BLaER1 treated with 17β-estradiol and CSF1 and Interleukin-3, amounts not matched to agents 10 nM and 100 nM (cell line): ENCODE measurements around the gene COX18.

ENCODE experiments used
- H3K27ac ChIP-seq, 11 experiments: shearing (Covaris generic); formaldehyde crosslinking; 2 replicates each; pipeline ENCODE4 v1.8.1; 2022
- H3K27me3 ChIP-seq, 11 experiments: shearing (Covaris generic); formaldehyde crosslinking; 2 replicates each; pipeline ENCODE4 v1.8.1; 2022
- H3K36me3 ChIP-seq, 11 experiments: shearing (Covaris generic); formaldehyde crosslinking; 2 replicates each; pipeline ENCODE4 v1.8.1; 2022
- H3K4me1 ChIP-seq, 10 experiments: shearing (Covaris generic); formaldehyde crosslinking; 2 replicates each; pipeline ENCODE4 v1.8.1; 2022
- H3K4me2 ChIP-seq, 11 experiments: shearing (Covaris generic); formaldehyde crosslinking; 2 replicates each; pipeline ENCODE4 v1.8.1; 2022
- H3K4me3 ChIP-seq, 10 experiments: shearing (Covaris generic); formaldehyde crosslinking; 2 replicates each; pipeline ENCODE4 v1.8.1; 2022
- H3K9ac ChIP-seq, 11 experiments: shearing (Covaris generic); formaldehyde crosslinking; 2 replicates each; pipeline ENCODE4 v1.8.1; 2022
- H3K9me3 ChIP-seq, 11 experiments: shearing (Covaris generic); formaldehyde crosslinking; replicated peaks in 1 of 11; 2 replicates each; pipeline ENCODE4 v1.8.1; 2022
- H4K20me1 ChIP-seq, 11 experiments: shearing (Covaris generic); formaldehyde crosslinking; 2 replicates each; pipeline ENCODE4 v1.8.1; 2022
- Cebpa-rat ChIP-seq, 11 experiments: shearing (Covaris generic); IDR thresholded peaks; 2 replicates each; pipeline ENCODE4 v1.8.1; 2022

The COX18 gene

DNA sequence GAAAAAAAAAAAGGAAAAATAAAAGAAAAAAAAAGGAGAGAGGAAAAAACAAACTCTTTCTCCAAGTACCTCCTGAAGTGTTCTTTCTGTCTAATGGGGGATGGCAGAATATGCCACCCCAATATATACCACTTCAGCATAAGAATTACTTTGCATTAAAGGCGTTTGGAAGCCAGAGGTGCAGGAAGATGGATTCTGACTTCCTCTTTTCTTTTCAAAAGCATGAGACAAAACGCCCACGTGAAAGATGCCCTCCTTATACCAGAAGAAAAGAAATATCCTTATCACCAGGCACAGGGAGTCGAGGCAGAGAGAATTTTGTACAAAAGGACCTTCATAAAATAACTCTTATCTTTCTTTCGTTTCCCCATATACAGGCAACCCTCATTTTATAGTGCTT, 40.9 kb downstream of the COX18 start:
- Histone ChIP-seq H3K4me3 (no peak overlapping the region), H3K4me1 (no peaks in the 10 kb centered on the region)
- no peak for TF ChIP-seq Cebpa-rat (IDR thresholded peaks at IDR 0.05)

DNA sequence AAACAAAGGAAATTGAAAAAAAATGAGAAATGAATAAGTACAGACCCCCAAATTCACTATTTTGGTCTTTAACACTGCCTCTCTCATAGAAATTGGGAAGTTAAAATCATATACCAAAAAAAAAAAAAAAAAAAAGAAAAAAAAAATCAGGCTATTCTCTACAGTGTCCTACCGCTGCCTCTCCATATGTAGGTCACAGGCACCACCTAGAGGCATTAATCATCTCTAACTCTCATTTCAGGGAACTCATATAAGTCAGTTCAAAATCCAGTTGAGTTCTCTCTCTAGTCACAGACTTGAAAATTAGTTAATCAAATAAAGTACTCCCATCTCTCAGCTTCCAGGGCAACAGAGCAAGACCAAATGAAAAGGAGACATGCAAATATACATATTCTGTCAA, 47.9 kb downstream of the COX18 start:
- H3K9ac ChIP-seq = no peak overlapping the region
- H3K36me3 ChIP-seq = no peaks in the 10 kb centered on the region
- H4K20me1 ChIP-seq = no peaks in the 10 kb centered on the region
- H3K9me3 ChIP-seq = no peaks in the 10 kb centered on the region
- no peak for TF ChIP-seq Cebpa-rat (IDR thresholded peaks at IDR 0.05)
- H3K4me2 ChIP-seq = no peak overlapping the region
- no peak overlapping the region for H3K4me3 ChIP-seq
- no peaks in the 10 kb centered on the region for H3K27me3 ChIP-seq
- no peak overlapping the region for H3K27ac ChIP-seq
- no peaks in the 10 kb centered on the region for H3K4me1 ChIP-seq

More for the DNA sequence above, 40.9 kb downstream of the COX18 start:
- peaks cover 0 to 13% (median 10%) of the 10 kb centered on the region in 11 experiments; a peak in 15 of 22 replicates for H3K9me3 ChIP-seq
- H3K36me3 ChIP-seq = no peaks in the 10 kb centered on the region
- H3K27ac ChIP-seq = no peak overlapping the region
- no peaks in the 10 kb centered on the region for H3K27me3 ChIP-seq
- no peaks in the 10 kb centered on the region for H4K20me1 ChIP-seq
- H3K9ac ChIP-seq = no peak overlapping the region
- no peak overlapping the region for H3K4me2 ChIP-seq

DNA sequence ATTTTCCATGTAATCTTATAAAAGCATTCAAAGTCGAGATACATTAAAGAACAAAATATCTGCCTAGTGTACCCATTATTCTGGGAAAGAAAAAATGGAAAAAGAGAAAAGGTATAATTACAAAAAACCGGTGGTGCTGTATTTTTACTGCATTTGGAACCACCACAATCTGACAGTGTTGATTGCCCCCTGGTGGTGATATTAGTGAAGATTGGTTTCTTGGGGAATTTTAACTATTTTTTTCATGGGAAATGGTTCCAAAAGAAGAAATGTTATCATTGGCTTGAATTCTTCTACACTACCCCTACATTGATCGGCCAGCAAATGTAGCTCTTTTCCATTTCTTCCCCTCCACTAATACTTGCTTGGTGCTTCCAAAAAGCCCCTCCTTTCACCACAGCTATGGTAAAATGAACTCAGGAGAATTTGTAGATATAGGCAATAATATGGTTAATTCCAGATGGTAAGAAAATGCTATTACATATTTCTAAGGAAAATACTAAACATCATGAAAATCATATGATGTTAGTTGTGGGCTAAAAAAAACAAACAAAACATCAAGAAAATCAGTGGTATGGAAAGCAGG, 50.0 kb downstream of the COX18 start:
- Histone ChIP-seq H3K27me3 (no peaks in the 10 kb centered on the region), H3K36me3 (no peaks in the 10 kb centered on the region), H4K20me1 (no peaks in the 10 kb centered on the region), H3K9ac (no peak overlapping the region), H3K4me3 (no peak overlapping the region), H3K4me2 (no peak overlapping the region), H3K4me1 (no peaks in the 10 kb centered on the region), H3K27ac (no peak overlapping the region), H3K9me3 (no peaks in the 10 kb centered on the region)
- TF ChIP-seq Cebpa-rat (IDR thresholded peaks at IDR 0.05) = no peak

DNA sequence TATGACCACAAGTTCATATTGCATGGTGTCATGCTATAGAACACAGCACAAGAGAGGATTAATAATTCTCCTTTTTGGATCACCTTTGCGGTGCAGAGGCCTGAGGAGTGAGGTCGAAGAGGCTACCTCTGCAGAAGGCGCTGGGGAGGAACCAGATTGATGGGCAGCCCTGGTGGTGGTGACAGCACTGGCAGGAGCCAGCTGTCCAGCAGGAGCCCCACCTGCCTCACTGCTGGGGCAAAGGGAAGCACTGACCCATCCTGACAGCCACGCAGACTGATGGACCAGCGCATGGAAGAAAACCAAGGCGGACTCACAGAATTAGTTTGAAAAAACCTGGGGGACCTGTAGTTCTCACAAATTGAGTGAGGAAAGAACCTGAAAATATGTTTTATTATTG, 50.9 kb downstream of the COX18 start:
- Histone ChIP-seq H3K9me3 (no peaks in the 10 kb centered on the region), H3K36me3 (no peaks in the 10 kb centered on the region), H4K20me1 (no peaks in the 10 kb centered on the region), H3K27me3 (no peaks in the 10 kb centered on the region), H3K9ac (no peak overlapping the region), H3K4me3 (no peak overlapping the region), H3K4me2 (no peak overlapping the region), H3K27ac (no peak overlapping the region), H3K4me1 (no peaks in the 10 kb centered on the region)
- TF ChIP-seq Cebpa-rat (IDR thresholded peaks at IDR 0.05) = no peak

DNA sequence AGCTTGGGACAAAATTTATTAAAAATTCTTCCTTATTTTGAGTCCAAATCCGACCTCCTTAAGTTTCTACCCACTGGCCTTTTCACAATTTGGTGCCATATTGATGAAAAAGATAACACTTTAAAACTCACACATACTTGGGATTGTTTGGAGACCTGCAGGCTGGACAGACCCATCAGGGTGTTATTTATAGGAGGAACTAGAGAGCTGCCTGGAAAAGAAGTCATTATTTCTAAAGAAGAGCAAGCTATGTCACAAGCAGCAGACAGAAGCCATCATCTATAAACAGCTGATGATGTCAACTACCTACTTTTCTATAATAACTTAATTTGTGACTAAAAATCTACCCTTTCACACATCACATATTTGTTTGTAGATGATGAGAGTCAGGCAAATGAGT, 56.2 kb downstream of the COX18 start:
- no peak overlapping the region for H3K9ac ChIP-seq
- no peak overlapping the region for H3K4me2 ChIP-seq
- no peak overlapping the region for H3K27ac ChIP-seq
- H3K9me3 ChIP-seq = peaks cover 27 to 31% (median 29%) of the 10 kb centered on the region in 11 experiments
- no peaks in the 10 kb centered on the region for H3K36me3 ChIP-seq
- H3K4me1 ChIP-seq = no peaks in the 10 kb centered on the region
- no peaks in the 10 kb centered on the region for H3K27me3 ChIP-seq
- H4K20me1 ChIP-seq = no peaks in the 10 kb centered on the region
- TF ChIP-seq Cebpa-rat (IDR thresholded peaks at IDR 0.05) = no peak
- H3K4me3 ChIP-seq = no peak overlapping the region

DNA sequence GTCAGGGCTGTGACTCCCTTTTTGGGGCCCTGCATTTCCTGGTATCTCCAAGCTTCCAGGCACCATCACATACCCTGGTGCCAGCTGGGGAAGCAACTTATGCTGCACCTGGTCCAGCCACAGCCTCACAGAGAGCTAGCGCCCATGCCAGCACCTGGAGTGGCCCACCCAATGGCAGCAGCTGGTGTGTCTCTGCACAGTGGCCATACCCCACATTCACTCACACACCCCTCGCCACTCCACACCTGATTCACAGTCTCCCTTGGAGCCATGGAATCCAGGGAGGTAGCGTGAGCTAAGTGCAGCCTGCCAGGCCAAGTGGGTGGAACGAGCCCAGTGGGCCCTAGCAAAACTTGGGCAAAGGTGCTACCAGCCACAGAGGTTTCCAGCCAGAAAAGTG, 56.8 kb downstream of the COX18 start:
- no peak for TF ChIP-seq Cebpa-rat (IDR thresholded peaks at IDR 0.05)
- Histone ChIP-seq H3K9me3 (peaks cover 27 to 31% (median 29%) of the 10 kb centered on the region in 11 experiments), H3K27ac (no peak overlapping the region), H4K20me1 (no peaks in the 10 kb centered on the region), H3K27me3 (no peaks in the 10 kb centered on the region), H3K4me2 (no peak overlapping the region), H3K4me3 (no peak overlapping the region), H3K36me3 (no peaks in the 10 kb centered on the region), H3K9ac (no peak overlapping the region), H3K4me1 (no peaks in the 10 kb centered on the region)

DNA sequence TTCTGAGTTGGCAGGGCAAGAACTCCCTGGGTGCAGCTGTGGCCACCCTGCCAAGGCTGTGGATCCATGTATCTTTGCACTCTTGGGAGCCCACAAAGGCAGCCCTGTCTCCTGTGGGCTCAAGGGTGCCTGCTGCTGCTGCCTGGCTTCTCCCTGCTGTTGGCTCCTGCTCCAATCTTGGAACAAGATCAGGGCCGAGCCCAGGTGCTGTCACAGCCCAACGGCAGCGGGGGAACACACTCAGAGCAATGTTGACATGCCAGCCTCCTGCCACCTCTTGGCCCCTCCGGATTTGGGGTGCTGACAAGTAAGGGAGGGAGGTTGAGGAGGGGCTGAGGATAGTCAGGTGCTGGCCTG, 57.9 kb downstream of the COX18 start:
- TF ChIP-seq Cebpa-rat (IDR thresholded peaks at IDR 0.05) = no peak
- Histone ChIP-seq H3K4me1 (no peaks in the 10 kb centered on the region), H3K27me3 (no peaks in the 10 kb centered on the region), H3K27ac (no peak overlapping the region), H3K4me3 (peak overlapping the region in 1 of 10 experiments; percentile 4; a peak in 1 of 20 replicates), H3K36me3 (no peaks in the 10 kb centered on the region), H4K20me1 (no peaks in the 10 kb centered on the region), H3K9ac (no peak overlapping the region), H3K9me3 (peaks cover 27 to 31% (median 29%) of the 10 kb centered on the region in 11 experiments), H3K4me2 (no peak overlapping the region)

DNA sequence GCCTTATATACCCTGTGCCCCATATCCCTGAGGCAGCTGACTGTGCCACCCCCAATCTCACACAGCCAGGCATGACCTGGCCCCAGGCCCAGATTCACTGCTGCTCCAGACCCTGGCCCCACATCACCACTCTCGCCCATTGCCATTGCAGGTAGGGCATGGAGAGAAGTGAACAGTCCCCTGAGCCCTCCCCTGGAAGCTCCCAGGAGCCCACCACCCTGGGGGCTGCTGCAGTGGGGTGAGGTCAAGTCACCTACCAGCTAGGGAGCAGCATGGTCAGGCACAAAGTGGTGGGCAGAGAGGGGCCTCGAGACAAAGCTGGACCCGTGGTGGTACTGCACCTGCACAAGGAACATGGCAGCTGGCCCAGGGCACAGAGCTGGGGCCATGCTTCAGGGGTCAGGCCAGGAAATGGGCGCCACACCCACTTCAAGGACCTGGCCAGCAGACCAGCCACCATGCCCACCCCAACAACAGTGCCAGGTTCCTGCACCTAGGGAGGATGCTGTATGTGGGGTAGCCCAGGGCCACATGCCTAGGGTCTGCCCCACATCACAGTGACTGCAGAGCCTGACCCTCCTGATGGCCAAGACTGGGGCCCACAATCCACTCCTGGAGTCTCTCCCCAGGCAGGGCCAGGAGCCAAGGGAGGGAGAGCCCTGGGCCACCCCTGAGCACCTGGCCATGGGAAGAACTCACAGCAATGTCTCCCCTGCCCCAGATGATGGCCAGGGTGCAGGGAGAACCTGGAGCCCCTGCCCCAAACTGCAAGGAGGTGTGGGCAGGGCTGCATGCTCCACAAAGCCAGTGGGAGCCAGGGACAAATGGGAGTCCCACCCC, 58.5 kb downstream of the COX18 start:
- Histone ChIP-seq H3K27me3 (no peaks in the 10 kb centered on the region), H3K4me2 (no peak overlapping the region), H3K4me3 (no peak overlapping the region), H3K36me3 (no peaks in the 10 kb centered on the region), H3K4me1 (no peaks in the 10 kb centered on the region), H4K20me1 (no peaks in the 10 kb centered on the region), H3K27ac (no peak overlapping the region), H3K9me3 (peaks cover 27 to 31% (median 29%) of the 10 kb centered on the region in 11 experiments), H3K9ac (no peak overlapping the region)
- no peak for TF ChIP-seq Cebpa-rat (IDR thresholded peaks at IDR 0.05)

DNA sequence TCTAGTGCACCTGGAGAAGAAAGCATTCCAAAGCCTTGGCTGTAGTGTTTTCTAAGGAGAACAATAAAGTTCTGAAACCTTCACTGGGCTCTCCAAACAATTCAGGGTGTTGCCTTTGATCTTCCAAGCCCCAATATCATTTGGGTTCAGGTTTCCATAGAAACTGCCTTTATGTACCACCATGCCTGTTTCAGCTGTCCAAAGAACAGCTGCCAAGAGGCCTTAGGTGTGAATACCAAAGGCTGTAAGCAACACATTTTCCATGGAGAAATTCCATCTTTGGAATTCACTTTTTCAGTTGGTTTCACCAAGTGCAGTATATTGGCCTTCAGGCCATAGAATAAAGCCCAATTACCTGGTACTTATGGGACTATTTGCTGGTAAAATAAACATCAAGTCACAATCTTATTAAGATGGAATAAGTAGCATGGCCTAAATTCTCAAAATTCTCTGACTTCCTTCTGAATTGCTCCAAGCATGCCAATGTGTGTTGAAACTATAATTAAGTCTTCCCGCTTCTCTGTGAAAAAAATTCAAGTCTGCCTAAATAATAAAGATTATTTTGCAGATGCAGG, 61.9 kb downstream of the COX18 start:
- no peak overlapping the region for H3K9ac ChIP-seq
- H3K4me3 ChIP-seq = no peak overlapping the region
- no peaks in the 10 kb centered on the region for H3K27me3 ChIP-seq
- no peaks in the 10 kb centered on the region for H3K4me1 ChIP-seq
- H4K20me1 ChIP-seq = no peaks in the 10 kb centered on the region
- no peak for TF ChIP-seq Cebpa-rat (IDR thresholded peaks at IDR 0.05)
- no peaks in the 10 kb centered on the region for H3K36me3 ChIP-seq
- no peak overlapping the region for H3K27ac ChIP-seq
- peaks cover 21 to 26% (median 23%) of the 10 kb centered on the region in 11 experiments for H3K9me3 ChIP-seq
- H3K4me2 ChIP-seq = no peak overlapping the region
